Stimulated activated CD4-positive, alpha-beta T cell treated with anti-CD3 and anti-CD28 coated beads, Interleukin-1b, Interleukin-23, amount 100 ng/mL, for 4 hours (primary cell): ENCODE results near the gene CRIP1.

Experiments
- DNase-seq, 2 donors: peaks; one replicate each; pipeline ENCODE4 v3.0.0-alpha.2; 2020; ENCODE audit warnings: low read depth in 2 of 2

CRIP1 gene

GRCh38 chr14:105486163-105486973, at the start of gene CRIP1:
CRIP1 (plus strand) TSS chr14:105486886; CDS start chr14:105487260, 374 bp downstream.
- no peak for DNase-seq

- no peak for DNase-seq
Observed at GRCh38 chr14:105436891-105437722, 49.6 kb upstream of the CRIP1 start.

GRCh38 chr14:105437723-105438500, 48.8 kb upstream of the CRIP1 start:
- no peak for DNase-seq

GRCh38 chr14:105439179-105439578, 47.5 kb upstream of the CRIP1 start:
- DNase-seq, result no peak

- DNase-seq, result no peak
Observed at GRCh38 chr14:105439710-105440553, 46.8 kb upstream of the CRIP1 start.

- no peak for DNase-seq
Observed at GRCh38 chr14:105440554-105440900, 46.2 kb upstream of the CRIP1 start.

- DNase-seq, result no peak
Observed at GRCh38 chr14:105440992-105441391, 45.7 kb upstream of the CRIP1 start.

GRCh38 chr14:105442125-105442524, 44.6 kb upstream of the CRIP1 start:
- no peak for DNase-seq

GRCh38 chr14:105442834-105443233, 43.9 kb upstream of the CRIP1 start:
- no peak for DNase-seq

- no peak for DNase-seq
Observed at GRCh38 chr14:105444859-105445258, 41.8 kb upstream of the CRIP1 start.

- no peak for DNase-seq
Observed at GRCh38 chr14:105445290-105445689, 41.4 kb upstream of the CRIP1 start.

- DNase-seq, result no peak
Observed at GRCh38 chr14:105445901-105446845, 40.5 kb upstream of the CRIP1 start.

GRCh38 chr14:105446971-105447370, 39.7 kb upstream of the CRIP1 start:
- no peak for DNase-seq

- no peak for DNase-seq
Observed at GRCh38 chr14:105447651-105448640, 38.7 kb upstream of the CRIP1 start.

GRCh38 chr14:105448706-105449111, 38.0 kb upstream of the CRIP1 start:
- DNase-seq, result peak; percentile 55 to 56

GRCh38 chr14:105449276-105450122, 37.2 kb upstream of the CRIP1 start:
- no peak for DNase-seq

- DNase-seq, result no peak
Observed at GRCh38 chr14:105450123-105450505, 36.6 kb upstream of the CRIP1 start.
